ENCODE data around the gene MYO18B. TPM values are rescaled to one million over a fixed set of nuclear protein-coding genes. Genes with fewer than 3 reads are reported as not detected.

The MYO18B gene
- total and polyA plus RNA-seq, 2 donors (not counting 1 experiment from before 2014, with no cell fraction given) = 0.15 TPM; not detected in 1

GRCh38 chr22:25748704-25749103, 6.7 kb downstream of the MYO18B start:
- Histone ChIP-seq H3K27me3 (replicated peaks in 1 of 4; ENCODE audit: control extremely low read depth in 1 of 4, control insufficient read depth in 3 of 4, insufficient read depth in 4 of 4, low read length in 3 of 4) (no peaks in the 10 kb centered on the region), H3K9me3 (ENCODE audit: control extremely low read depth in 1 of 3, control insufficient read depth in 2 of 3, insufficient read depth in 1 of 3, low read length in 2 of 3) (no peaks in the 10 kb centered on the region), H3K27ac (ENCODE audit: low read length in 2 of 2) (no peak overlapping the region), H3K79me2 (ENCODE audit: control insufficient read depth, insufficient read depth, low read length) (no peaks in the 10 kb centered on the region), H2AFZ (ENCODE audit: insufficient read depth, low read depth, low read length, poor library complexity, severe bottlenecking) (no peak overlapping the region), H3K36me3 (replicated peaks in 1 of 2; ENCODE audit: control extremely low read depth in 1 of 2, control insufficient read depth in 1 of 2, extremely low read depth in 1 of 2, insufficient read depth in 2 of 2, low read length in 1 of 2) (no peaks in the 10 kb centered on the region), H3K4me2 (replicated peaks; ENCODE audit: low read depth, low read length, poor library complexity, severe bottlenecking) (no peak overlapping the region), H3K4me3 (ENCODE audit: control extremely low read depth in 1 of 5, extremely low read depth in 1 of 5, insufficient read depth in 1 of 5, low read depth in 2 of 5, low read length in 4 of 5) (no peak overlapping the region), H3K9ac (ENCODE audit: low read length) (no peak overlapping the region), H4K20me1 (ENCODE audit: control insufficient read depth, insufficient read depth, low read length, poor library complexity, severe bottlenecking) (no peaks in the 10 kb centered on the region), H3K4me1 (ENCODE audit: control insufficient read depth in 2 of 2, insufficient read depth in 2 of 2, low read length in 2 of 2) (no peaks in the 10 kb centered on the region)
- H3K27me3 Mint-ChIP-seq = peaks cover 4% of the 10 kb centered on the region
- POLR2A ChIA-PET = no interaction called here
- no peak overlapping the region for H3K27ac Mint-ChIP-seq
- CTCF ChIA-PET = interaction anchor here (1.0 kb wide), 1 partner anchor 25 kb away, joined by 3 read pairs; no protein-coding TSS in a partner anchor
- no peak overlapping the region for H3K4me3 Mint-ChIP-seq
- intact Hi-C loops (cut with micrococcal nuclease) = no loop called here
- TF ChIP-seq EZH2 (IDR thresholded peaks at IDR 0.05; ENCODE audit: borderline replicate concordance, insufficient read depth, low read depth, low read length, poor library complexity, severe bottlenecking) = no peak
- H3K9me3 Mint-ChIP-seq (ENCODE audit: insufficient read depth) = no peaks in the 10 kb centered on the region
- ATAC-seq (ENCODE audit: low read depth) = no peak
- WGBS (ENCODE audit: insufficient coverage) = 100% methylated on average over 1 of the region's 2 CpGs
- no peak for DNase-seq
- no peaks in the 10 kb centered on the region for H3K4me1 Mint-ChIP-seq

GRCh38 chr22:25749420-25750169, 7.6 kb downstream of the MYO18B start:
- CTCF ChIA-PET = no interaction called here
- intact Hi-C loops (cut with micrococcal nuclease) = no loop called here

More at GRCh38 chr22:25749420-25750169, 7.6 kb downstream of the MYO18B start:
- Histone ChIP-seq H3K27ac (ENCODE audit: low read length in 2 of 2) (no peak overlapping the region), H4K20me1 (ENCODE audit: control insufficient read depth, insufficient read depth, low read length, poor library complexity, severe bottlenecking) (no peaks in the 10 kb centered on the region), H3K4me1 (ENCODE audit: control insufficient read depth in 2 of 2, insufficient read depth in 2 of 2, low read length in 2 of 2) (no peaks in the 10 kb centered on the region), H2AFZ (ENCODE audit: insufficient read depth, low read depth, low read length, poor library complexity, severe bottlenecking) (no peak overlapping the region), H3K4me2 (replicated peaks; ENCODE audit: low read depth, low read length, poor library complexity, severe bottlenecking) (no peak overlapping the region), H3K9ac (ENCODE audit: low read length) (no peak overlapping the region), H3K9me3 (ENCODE audit: control extremely low read depth in 1 of 3, control insufficient read depth in 2 of 3, insufficient read depth in 1 of 3, low read length in 2 of 3) (no peaks in the 10 kb centered on the region), H3K27me3 (replicated peaks in 1 of 4; ENCODE audit: control extremely low read depth in 1 of 4, control insufficient read depth in 3 of 4, insufficient read depth in 4 of 4, low read length in 3 of 4) (no peaks in the 10 kb centered on the region), H3K79me2 (ENCODE audit: control insufficient read depth, insufficient read depth, low read length) (no peaks in the 10 kb centered on the region), H3K36me3 (replicated peaks in 1 of 2; ENCODE audit: control extremely low read depth in 1 of 2, control insufficient read depth in 1 of 2, extremely low read depth in 1 of 2, insufficient read depth in 2 of 2, low read length in 1 of 2) (no peaks in the 10 kb centered on the region), H3K4me3 (ENCODE audit: control extremely low read depth in 1 of 5, extremely low read depth in 1 of 5, insufficient read depth in 1 of 5, low read depth in 2 of 5, low read length in 4 of 5) (no peak overlapping the region)
- no peak overlapping the region for H3K27ac Mint-ChIP-seq
- peaks cover 7% of the 10 kb centered on the region for H3K27me3 Mint-ChIP-seq
- DNase-seq (no peak), ATAC-seq (ENCODE audit: low read depth) (no peak)
- no peaks in the 10 kb centered on the region for H3K4me1 Mint-ChIP-seq
- POLR2A ChIA-PET = no interaction called here
- no peak overlapping the region for H3K4me3 Mint-ChIP-seq
- TF ChIP-seq EZH2 (IDR thresholded peaks at IDR 0.05; ENCODE audit: borderline replicate concordance, insufficient read depth, low read depth, low read length, poor library complexity, severe bottlenecking) = no peak
- no peak for TF ChIP-seq CTCF (IDR thresholded peaks at IDR 0.05)
- WGBS (ENCODE audit: insufficient coverage) = 68% methylated on average over 8 of the region's 10 CpGs
- no peaks in the 10 kb centered on the region for H3K9me3 Mint-ChIP-seq (ENCODE audit: insufficient read depth)
